ENCODE results near the gene MPI.
A peak's percentile ranks its signal among the peaks of the same experiment; 100 is the strongest.
"Not testable (repeated sequence)": the region's sequence is repeated elsewhere in the genome, so short reads cannot be mapped to it uniquely, and the experiment has no call there.

Gene MPI

GRCh38 chr15:74891469-74891868 is 1.6 kb downstream of the MPI start:
- no peak for DNase-seq (ENCODE audit: low spot score)

DNA sequence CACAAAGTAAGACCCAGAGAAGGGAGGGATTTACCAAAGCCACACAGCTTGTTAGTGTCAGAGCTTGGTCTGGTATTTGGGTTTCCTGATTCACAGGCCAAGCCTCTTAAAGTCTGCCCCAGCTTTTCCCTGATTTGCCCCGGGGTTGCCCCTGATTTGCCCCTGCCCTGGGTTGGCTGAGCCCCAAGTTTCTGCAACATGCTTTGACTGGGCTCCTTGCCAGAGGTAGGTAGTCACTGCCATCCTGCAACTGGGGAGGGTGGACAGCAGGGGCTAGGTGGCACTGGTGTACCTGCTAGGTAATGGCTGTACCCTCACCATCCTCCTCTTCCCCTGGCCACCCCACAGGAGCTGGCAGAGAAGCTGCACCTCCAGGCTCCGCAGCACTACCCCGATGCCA is 2.5 kb downstream of the MPI start:
- DNase-seq (ENCODE audit: low spot score): no peak

DNA sequence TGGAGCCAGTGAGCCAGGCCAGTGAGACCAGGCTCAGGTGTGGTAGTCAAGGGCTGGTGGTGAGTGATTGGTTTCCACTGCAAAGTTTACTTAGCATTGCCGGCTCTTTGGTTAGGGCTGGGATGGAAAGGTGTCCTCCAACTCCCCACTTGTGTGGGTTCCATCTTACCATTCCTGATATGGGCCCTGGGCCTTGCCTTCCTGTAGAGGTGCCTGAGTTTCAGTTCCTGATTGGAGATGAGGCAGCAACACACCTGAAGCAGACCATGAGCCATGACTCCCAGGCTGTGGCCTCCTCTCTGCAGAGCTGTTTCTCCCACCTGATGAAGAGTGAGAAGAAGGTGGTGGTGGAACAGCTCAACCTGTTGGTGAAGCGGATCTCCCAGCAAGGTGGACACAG is 3.1 kb downstream of the MPI start:
- DNase-seq (ENCODE audit: low spot score): no peak

- no peak for DNase-seq (ENCODE audit: low spot score)
These were observed 3.8 kb downstream of the MPI start for GRCh38 chr15:74893627-74894026.

DNA sequence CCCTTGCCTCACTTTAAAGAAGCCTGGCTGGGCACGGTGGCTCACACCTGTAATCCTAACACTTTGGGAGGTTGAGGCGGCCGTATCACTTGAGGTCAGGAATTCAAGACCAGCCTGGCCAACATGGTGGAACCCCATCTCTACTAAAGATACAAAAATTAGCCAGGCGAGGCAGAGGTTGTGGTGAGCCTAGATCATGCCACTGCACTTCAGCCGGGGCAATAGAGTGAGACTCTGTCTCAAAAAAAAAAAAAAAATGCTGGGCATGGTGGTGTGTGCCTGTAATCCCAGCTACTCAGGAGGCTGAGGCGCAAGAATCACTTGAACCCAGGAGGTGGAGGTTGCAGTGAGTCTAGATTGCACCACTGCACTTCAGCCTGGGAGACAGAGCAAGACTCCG is 4.5 kb downstream of the MPI start:
- not testable (repeated sequence) for DNase-seq (ENCODE audit: low spot score)

- DNase-seq (ENCODE audit: low spot score): no peak
These were observed 6.0 kb downstream of the MPI start for GRCh38 chr15:74895830-74896229.

GRCh38 chr15:74896316-74896715 is 6.5 kb downstream of the MPI start:
- no peak for DNase-seq (ENCODE audit: low spot score)

- no peak for DNase-seq (ENCODE audit: low spot score)
These were observed 7.5 kb downstream of the MPI start for GRCh38 chr15:74897300-74897701.

DNA sequence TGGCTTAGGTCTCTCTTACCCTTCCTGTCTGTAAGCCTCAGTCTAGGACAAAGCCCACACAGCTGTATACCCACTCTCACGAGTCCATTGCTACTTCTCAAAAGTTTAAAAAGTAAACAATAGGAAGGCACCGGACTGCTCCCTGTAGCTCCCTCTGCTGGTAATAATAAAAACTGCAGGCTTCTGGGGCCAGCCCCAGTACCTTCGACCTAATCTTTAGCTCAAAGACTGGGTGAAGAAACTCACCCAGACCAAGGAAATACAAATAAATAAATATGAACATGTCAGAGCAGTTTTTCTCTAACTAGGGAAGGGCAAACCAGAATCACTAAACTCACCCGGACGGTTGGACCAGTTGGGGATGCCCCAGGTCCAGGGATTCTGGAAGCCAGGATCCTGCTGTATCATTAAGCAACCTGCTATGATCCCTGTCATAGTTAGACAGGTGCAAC is 11.8 kb downstream of the MPI start:
- DNase-seq (ENCODE audit: low spot score): peak; percentile 85

DNA sequence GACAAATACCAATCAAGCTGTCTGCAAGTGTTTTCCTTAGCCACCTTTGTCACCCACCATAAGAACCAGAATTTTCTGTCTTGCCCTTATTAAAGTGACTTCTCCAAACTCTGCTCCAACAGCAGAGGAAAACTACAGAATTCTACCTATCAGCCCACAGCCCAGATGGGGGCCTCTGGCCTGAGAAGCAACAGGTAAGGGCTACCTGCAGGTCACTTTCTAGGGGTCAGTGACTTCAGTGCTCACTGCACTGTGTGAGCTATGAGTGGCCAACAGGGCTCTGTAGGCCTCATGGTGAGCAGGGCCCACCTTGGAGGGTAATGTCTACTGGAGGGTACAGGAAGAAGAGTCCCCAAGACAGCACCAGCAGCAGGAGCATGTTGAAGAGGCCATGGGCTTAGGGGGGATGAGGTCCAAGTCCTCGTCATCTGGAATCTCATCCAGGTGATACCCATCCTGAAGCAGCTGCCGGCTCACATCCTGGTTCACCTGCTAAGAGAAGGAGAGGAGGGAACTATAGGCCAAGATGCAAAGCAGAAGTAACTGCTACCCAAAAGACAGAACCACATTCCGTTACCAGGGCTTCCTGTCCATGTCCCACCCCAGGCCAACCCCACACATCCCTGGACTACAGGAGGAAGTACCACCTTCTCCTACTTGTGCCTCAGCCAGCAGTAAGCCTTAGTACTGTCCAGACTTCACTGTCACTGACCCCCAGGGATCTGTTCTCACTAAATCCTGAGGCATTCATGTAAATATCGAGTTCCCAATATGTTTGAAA is 12.6 kb downstream of the MPI start:
- no peak for DNase-seq (ENCODE audit: low spot score)

DNA sequence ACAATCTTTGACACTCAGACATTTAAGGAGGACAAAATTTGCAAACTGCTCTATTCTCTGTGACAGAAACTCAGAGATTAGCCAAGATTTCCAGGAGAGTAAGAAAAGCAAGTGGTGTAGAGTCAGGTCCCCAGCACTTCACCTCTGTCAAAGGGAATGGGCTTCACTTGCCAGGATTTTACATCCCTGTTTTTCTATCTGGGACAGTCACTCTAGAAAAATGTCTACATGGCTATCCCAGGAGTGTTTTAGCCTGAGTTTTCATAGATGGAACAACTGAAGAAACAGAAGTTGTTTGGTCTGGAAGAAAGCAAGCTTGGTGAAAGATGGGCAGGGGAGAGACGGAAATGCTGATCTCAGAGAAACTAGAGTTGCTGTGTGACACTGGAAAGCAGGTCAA is 13.8 kb downstream of the MPI start:
- no peak for DNase-seq (ENCODE audit: low spot score)

DNA sequence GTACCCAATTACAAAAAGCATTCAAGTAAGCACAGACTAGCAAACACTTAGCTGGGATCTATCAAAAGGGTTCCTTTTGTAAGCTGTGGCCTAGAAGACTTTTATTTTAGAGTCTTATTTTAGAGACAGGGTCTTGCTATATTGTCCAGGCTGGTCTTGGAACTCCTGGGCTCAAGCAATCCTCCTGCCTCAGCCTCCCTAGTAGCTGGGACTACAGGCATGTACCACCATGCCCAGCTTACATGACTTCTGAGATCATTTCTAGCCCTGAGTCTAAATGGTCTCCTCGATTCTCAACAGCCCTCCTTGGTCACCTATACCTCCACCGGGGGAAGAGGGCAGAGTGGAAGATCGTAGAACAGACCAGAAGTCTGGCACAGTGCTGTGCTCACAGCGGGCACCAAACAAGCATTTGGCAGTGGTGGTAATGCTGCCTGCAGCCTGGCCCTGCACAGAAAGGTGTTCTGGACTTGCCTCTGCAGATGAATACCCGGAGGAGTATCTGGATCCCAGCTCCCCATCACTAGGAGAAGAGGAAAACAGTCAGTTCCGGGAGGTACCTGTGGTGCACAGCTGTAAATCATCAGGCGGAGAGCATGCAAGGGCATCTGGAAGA is 14.5 kb downstream of the MPI start:
- no peak for DNase-seq (ENCODE audit: low spot score)

GRCh38 chr15:74906067-74906449 is 16.2 kb downstream of the MPI start:
- DNase-seq (ENCODE audit: low spot score): no peak

GRCh38 chr15:74906450-74907162 is 16.8 kb downstream of the MPI start, which contains the start of gene FAM219B:
Gene FAM219B (minus strand): TSS chr15:74906851. CDS start chr15:74906800, 51 bp downstream.
- DNase-seq (ENCODE audit: low spot score): peak; percentile 99

DNA sequence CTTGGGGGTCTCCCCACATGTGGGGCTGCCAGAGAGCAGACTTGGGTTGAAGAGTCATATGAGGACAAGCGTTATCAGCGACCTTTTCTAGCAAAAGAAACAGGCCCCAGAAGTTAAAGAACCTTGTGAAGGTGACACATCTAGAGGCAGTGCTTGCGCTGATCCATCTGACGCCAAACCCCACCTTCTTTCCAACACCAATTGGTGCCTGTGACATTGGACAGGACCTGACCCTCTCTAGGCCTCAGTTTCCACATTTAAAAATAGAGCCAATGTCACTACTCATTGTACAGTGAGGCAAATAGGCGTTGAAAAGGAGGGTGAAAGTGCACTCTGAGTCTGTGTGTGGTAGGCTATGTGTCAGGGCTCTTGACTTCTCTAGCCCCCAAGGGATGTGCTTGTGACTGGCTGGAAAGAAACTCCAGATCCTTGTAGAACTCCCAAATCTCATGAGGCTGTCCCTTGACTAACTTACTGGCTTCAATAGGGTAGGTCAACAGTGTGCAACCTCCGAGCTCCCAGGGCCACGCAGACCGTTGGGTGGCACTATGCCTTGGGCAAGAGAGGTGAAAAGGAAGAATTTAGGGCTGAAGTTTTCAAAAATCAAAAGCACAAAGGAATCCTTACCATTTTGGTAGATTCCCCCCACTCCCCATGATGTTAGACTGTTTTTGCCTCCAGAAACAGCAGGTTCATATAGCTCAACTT is 17.5 kb downstream of the MPI start:
- DNase-seq (ENCODE audit: low spot score): peak; percentile 9

DNA sequence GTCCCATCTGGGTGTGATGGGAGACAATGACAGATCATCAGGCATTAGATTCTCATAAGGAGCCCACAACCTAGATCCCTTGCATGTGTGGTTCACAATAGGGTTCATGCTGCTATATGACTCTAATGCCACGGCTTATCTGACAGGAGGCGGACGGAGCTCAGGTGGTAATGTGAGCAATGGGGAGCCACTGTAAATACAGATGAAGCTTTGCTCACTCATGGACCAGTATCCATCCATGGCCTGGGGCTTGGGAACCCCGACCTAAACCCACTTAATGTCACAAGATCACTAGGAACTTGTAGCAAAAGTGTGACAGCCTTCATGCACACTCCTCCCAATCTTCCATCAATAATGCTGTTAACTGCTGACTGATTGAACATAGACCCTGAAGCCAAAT is 18.8 kb downstream of the MPI start:
- DNase-seq (ENCODE audit: low spot score): no peak

DNA sequence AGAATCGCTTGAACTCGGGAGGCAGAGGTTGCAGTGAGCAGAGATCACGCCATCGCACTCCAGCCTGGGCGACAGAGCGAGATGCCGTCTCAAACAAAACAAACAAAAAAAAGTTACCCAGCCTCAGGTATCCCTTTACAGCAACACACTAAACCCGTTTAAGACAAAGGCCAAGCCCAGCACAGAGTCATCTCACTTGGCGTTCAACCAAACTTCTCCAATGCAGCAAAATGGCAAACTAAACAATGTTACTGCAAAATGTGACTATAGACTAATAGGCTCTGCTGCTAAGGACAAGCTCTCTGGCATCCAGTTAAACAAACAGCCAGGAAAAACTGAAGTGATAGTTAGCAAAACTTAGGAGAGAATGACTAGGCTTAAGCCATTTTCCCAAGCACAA is 23.2 kb downstream of the MPI start:
- no peak for DNase-seq (ENCODE audit: low spot score)

- not testable (repeated sequence) for DNase-seq (ENCODE audit: low spot score)
These were observed 24.0 kb downstream of the MPI start for GRCh38 chr15:74913799-74914198.

- no peak for DNase-seq (ENCODE audit: low spot score)
These were observed 27.8 kb downstream of the MPI start for GRCh38 chr15:74917676-74918075.

DNA sequence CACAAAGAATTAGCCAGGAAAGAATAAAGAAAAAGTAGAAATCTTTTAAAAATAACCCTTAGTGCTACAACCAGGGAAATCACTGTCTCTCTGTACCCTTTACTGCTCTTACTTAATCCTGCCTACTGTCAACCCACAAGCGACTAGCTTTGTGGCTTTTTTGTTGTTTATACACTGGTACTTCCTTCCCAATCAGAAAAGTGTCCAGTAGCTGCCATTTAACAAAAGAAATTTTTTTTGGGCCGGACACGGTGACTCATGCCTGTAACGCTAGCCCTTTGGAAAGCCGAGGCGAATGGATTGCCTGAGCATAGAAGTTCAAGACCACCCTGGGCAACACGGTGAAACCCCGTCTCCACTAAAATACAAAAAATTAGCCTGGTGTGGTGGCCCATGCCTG is 30.6 kb downstream of the MPI start:
- DNase-seq (ENCODE audit: low spot score): no peak

DNA sequence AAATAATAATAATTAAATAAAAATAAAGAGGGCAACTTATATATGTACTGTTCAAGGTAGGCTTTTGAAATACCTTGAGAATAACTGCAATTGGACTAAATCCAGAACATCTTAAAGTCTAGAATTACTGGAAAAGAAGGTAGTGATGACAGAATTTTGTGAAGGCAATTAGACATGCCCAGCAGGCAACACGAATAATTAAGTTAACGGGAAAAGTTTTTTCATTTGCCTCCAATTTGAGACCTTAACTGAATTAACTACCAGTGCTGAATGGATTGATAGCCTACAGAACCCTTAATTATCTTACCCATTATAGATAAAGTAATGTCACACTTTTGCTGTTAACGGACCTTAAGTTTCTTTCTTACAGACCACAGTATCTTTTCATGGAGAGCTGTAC is 34.7 kb downstream of the MPI start:
- DNase-seq (ENCODE audit: low spot score): no peak

DNA sequence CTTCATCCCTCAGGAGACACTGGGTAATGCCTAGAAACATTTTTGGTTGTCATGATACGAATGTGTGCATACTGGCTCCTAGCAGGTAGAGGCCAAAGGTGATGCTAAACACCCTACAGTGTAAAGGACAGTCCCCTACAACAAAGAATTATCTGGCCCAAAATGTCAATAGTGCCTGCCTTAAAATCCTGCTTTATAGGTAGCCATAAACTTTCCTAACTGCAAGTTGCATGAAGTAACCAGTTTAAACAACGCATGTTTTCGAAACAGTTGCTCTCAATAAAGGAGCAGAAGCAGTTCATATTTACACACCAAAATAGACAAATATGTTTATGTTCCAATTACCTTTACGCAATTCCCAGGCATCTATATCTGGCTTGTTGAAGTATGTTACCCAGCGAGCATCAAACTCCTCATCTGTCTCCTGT is 38.9 kb downstream of the MPI start:
- DNase-seq (ENCODE audit: low spot score): no peak

Measured in AG08395 (cell line).